Measurements from ENCODE around the gene SIDT2. TPM values are rescaled to one million over a fixed set of nuclear protein-coding genes. Genes with fewer than 3 reads are reported as not detected.
A peak's percentile ranks its signal among the peaks of the same experiment; 100 is the strongest.

The SIDT2 gene
- total RNA-seq, 1 donor from 2014 or later, result 23.6 TPM

DNA sequence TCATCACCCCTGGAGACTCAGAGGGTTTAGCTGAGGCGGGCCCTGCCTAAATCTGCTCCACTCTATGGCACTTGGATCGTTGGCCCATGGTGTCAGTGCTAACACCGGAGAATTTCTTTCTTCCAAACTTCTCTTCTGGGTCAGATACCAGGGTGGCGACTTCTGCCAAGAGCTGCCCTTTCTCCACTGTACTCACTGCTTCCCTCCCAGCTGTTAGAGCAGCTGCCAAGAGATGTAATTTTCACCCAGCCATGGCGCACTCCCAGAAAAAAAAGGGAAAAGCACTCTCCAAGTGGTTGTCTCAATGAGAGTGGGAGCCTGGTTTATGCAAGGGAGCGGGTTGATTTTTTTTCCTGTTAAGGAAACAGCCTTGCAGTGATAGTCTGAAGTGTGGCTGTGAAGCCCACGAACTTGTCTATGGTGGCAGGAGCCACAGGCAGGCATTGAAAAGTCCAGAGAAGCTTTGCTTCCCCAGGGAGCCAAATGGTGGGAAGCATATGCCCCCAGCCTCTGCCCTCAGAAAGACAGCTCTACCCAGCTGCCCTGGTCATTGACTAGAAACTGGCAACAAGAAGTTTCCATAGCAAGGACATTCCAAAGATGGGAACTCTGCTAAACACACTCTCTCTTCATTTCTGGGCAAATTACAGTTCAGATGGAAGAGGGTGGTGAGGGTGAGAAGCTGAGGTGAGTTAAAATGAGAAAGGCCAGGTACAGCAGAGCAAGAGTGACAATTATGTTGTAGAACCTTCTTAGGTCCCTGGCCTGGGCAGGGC is 42.6 kb downstream of the SIDT2 start:
- Mint-ChIP-seq H3K27me3 (ENCODE audit: unreplicated experiment) (peaks cover 2% of the 10 kb centered on the region), H3K36me3 (ENCODE audit: unreplicated experiment) (no peaks in the 10 kb centered on the region), H3K9me3 (ENCODE audit: unreplicated experiment) (no peaks in the 10 kb centered on the region), H3K27ac (ENCODE audit: unreplicated experiment) (no peak overlapping the region), H3K4me3 (ENCODE audit: unreplicated experiment) (no peak overlapping the region), H3K4me1 (ENCODE audit: low read depth, unreplicated experiment) (peaks cover 9% of the 10 kb centered on the region)
- TF ChIP-seq, protein P1, sequence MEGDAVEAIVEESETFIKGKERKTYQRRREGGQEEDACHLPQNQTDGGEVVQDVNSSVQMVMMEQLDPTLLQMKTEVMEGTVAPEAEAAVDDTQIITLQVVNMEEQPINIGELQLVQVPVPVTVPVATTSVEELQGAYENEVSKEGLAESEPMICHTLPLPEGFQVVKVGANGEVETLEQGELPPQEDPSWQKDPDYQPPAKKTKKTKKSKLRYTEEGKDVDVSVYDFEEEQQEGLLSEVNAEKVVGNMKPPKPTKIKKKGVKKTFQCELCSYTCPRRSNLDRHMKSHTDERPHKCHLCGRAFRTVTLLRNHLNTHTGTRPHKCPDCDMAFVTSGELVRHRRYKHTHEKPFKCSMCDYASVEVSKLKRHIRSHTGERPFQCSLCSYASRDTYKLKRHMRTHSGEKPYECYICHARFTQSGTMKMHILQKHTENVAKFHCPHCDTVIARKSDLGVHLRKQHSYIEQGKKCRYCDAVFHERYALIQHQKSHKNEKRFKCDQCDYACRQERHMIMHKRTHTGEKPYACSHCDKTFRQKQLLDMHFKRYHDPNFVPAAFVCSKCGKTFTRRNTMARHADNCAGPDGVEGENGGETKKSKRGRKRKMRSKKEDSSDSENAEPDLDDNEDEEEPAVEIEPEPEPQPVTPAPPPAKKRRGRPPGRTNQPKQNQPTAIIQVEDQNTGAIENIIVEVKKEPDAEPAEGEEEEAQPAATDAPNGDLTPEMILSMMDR (IDR thresholded peaks at IDR 0.05; ENCODE audit: partially characterized antibody, unreplicated experiment), result no peak
- DNase-seq, result no peak

DNA sequence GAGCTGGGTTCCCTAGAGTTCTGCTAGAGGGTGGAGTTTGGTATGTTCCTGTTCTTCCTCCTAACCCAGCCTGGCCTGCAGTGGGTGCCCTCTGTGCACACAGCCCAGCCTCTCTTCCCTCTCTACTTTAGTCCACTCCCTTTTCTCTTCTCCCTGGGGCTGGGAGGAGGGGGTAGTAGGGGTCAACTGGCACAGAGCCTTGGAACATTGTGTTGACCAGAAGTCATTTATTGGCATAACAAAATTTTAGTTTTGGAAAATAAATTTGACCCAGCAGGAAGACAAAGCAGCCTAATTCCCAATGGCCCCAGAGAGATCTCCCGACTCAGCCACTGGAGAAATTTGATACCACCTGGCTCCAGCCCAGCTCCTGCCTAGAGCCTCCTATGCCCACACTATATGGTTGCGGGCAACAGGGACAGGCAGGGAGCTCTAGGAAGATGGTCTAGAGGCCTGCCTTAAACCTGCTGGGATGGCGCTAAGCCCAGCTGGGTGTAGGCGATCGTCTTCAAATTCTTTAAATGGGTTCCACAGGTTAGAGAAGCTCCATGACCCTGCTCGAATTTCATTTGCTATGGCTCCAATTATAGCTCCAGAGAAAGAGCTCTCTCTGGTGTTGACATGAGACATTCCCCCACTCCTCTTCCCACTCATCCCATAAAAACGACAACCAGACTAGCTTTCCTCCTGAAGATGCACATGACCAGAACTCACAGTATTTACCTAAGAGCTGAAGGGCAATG is 43.4 kb downstream of the SIDT2 start:
- Mint-ChIP-seq H3K4me3 (ENCODE audit: unreplicated experiment) (peak overlapping the region; percentile 15), H3K27me3 (ENCODE audit: unreplicated experiment) (peaks cover 2% of the 10 kb centered on the region), H3K4me1 (ENCODE audit: low read depth, unreplicated experiment) (peaks cover 9% of the 10 kb centered on the region), H3K9me3 (ENCODE audit: unreplicated experiment) (no peaks in the 10 kb centered on the region), H3K36me3 (ENCODE audit: unreplicated experiment) (no peaks in the 10 kb centered on the region), H3K27ac (ENCODE audit: unreplicated experiment) (no peak overlapping the region)
- DNase-seq, result no peak
- TF ChIP-seq, protein P1 (IDR thresholded peaks at IDR 0.05; ENCODE audit: partially characterized antibody, unreplicated experiment), result no peak

DNA sequence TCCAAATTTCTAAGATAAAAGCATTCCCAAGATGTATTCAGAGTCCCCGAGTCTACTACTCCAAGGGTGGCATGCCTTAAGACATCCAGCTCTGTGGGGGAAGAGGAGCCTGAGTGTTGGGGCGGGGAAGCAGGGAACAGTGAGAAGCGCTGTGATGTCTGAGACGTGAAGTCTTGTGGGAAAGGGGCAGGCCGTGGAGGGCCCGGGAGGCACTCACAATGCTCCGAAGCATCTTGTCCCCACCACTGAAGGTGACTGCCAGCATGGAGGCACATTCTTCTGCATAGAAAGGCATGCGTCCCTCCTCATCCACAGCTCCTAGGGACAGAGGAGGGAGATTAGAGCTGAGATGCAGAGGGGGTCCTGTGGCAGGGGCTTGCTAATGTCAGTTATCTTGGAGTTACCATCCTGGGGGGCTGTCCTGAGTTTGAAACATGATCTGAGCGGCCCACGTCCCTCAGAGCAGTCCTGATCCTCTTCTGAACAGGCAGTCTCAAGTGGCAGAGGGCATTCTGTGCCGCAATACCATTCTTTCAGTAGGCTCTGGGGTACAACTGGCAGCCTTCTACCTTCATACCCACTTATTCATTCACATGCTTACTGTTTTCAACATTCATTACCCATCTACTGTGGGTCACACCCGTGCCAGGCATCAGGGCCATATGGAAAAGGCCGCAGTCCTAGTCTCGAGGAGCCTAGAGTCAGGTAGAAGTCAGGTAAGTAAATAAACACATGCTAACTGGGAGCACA is 44.6 kb downstream of the SIDT2 start:
- Mint-ChIP-seq H3K27me3 (ENCODE audit: unreplicated experiment) (peaks cover 2% of the 10 kb centered on the region), H3K4me1 (ENCODE audit: low read depth, unreplicated experiment) (peaks cover 9% of the 10 kb centered on the region), H3K4me3 (ENCODE audit: unreplicated experiment) (no peak overlapping the region), H3K27ac (ENCODE audit: unreplicated experiment) (no peak overlapping the region), H3K36me3 (ENCODE audit: unreplicated experiment) (no peaks in the 10 kb centered on the region), H3K9me3 (ENCODE audit: unreplicated experiment) (no peaks in the 10 kb centered on the region)
- TF ChIP-seq, protein P1 (IDR thresholded peaks at IDR 0.05; ENCODE audit: partially characterized antibody, unreplicated experiment), result no peak
- DNase-seq, result no peak

GRCh38 chr11:117223741-117224689 is 45.5 kb downstream of the SIDT2 start:
- TF ChIP-seq, protein P1 (IDR thresholded peaks at IDR 0.05; ENCODE audit: partially characterized antibody, unreplicated experiment), result no peak

More at GRCh38 chr11:117223741-117224689, 45.5 kb downstream of the SIDT2 start:
- Mint-ChIP-seq H3K4me1 (ENCODE audit: low read depth, unreplicated experiment) (peaks cover 9% of the 10 kb centered on the region), H3K27me3 (ENCODE audit: unreplicated experiment) (peaks cover 2% of the 10 kb centered on the region), H3K27ac (ENCODE audit: unreplicated experiment) (no peak overlapping the region), H3K9me3 (ENCODE audit: unreplicated experiment) (no peaks in the 10 kb centered on the region), H3K4me3 (ENCODE audit: unreplicated experiment) (no peak overlapping the region), H3K36me3 (ENCODE audit: unreplicated experiment) (no peaks in the 10 kb centered on the region)
- DNase-seq, result no peak
